Breast epithelium (tissue), 4 donors: ENCODE results near the gene CD151. TPM values are rescaled to one million over a fixed set of nuclear protein-coding genes. Genes with fewer than 3 reads are reported as not detected.

Experiments used
- DNase-seq, 2 donors: peaks; one replicate each; pipeline ENCODE4 v3.0.0-alpha.2; 2019; ENCODE audit warnings: low spot score in 2 of 2
- H3K27ac ChIP-seq, 2 donors: fragments of 200-600 bp; sonication (generic) in 1 of 2; one replicate each; pipeline ENCODE4 v1.5.1; 2016 to 2019; ENCODE audit warnings: mild to moderate bottlenecking in 1 of 2
- H3K27me3 ChIP-seq, 2 donors: fragments of 200-600 bp; sonication (generic) in 1 of 2; one replicate each; pipeline versions ENCODE4 v1.5.1 to v1.6.0; 2017 to 2019; ENCODE audit warnings: control low read depth in 1 of 2, mild to moderate bottlenecking in 1 of 2
- H3K36me3 ChIP-seq: fragments of 200-600 bp; one replicate; pipeline ENCODE4 v1.5.1; 2019
- H3K4me1 ChIP-seq, 2 donors: fragments of 200-600 bp; sonication (generic); one replicate each; pipeline ENCODE4 v1.5.1; 2016 to 2019; ENCODE audit warnings: control low read depth in 1 of 2
- H3K4me3 ChIP-seq, 3 donors: fragments of 200-600 bp; sonication (generic); 1 replicate in 2 of 3; 2 replicates in 1 of 3; pipeline ENCODE4 v1.5.1; 2016 to 2019; ENCODE audit warnings: mild to moderate bottlenecking in 3 of 3, moderate library complexity in 2 of 3
- H3K9me3 ChIP-seq, 2 donors: fragments of 200-600 bp; sonication (generic) in 1 of 2; one replicate each; pipeline ENCODE4 v1.5.1; 2016 to 2019; ENCODE audit warnings: control low read depth in 1 of 2
- POLR2A ChIP-seq: fragments of 450-650 bp; IDR thresholded peaks from one replicate; pipeline ENCODE4 v1.6.1; 2016; ENCODE audit warnings: antibody characterized with exemption, mild to moderate bottlenecking, moderate library complexity
- POLR2AphosphoS5 ChIP-seq, 3 donors: sonication (generic); formaldehyde crosslinking; IDR thresholded peaks; one replicate each; pipeline ENCODE4 v1.6.1; 2017; ENCODE audit warnings: antibody characterized with exemption in 3 of 3
- intact Hi-C: fragments of 100-400 bp; cut with DNase I; formaldehyde crosslinking; loops from one replicate; pipeline ENCODE4 v1.15.1; 2023; ENCODE audit warnings: low total_unique reads
- total RNA-seq, 3 donors: library from RNA; depleted of rRNA; stranded (reverse); fragments of >200 nt; gene quantifications; one replicate each; pipeline ENCODE4 v1.1.0, GENCODE V29; 2016
- TF ChIP-seq, protein P1 (sequence below), 3 donors: fragments of 450-650 bp; IDR thresholded peaks; one replicate each; pipeline ENCODE4 v1.5.1; 2016 to 2017; ENCODE audit warnings: antibody characterized with exemption in 3 of 3, mild to moderate bottlenecking in 3 of 3, moderate library complexity in 3 of 3

The CD151 gene
- total RNA-seq, 3 donors from 2014 or later = 209 to 847 (median 343) TPM

DNA sequence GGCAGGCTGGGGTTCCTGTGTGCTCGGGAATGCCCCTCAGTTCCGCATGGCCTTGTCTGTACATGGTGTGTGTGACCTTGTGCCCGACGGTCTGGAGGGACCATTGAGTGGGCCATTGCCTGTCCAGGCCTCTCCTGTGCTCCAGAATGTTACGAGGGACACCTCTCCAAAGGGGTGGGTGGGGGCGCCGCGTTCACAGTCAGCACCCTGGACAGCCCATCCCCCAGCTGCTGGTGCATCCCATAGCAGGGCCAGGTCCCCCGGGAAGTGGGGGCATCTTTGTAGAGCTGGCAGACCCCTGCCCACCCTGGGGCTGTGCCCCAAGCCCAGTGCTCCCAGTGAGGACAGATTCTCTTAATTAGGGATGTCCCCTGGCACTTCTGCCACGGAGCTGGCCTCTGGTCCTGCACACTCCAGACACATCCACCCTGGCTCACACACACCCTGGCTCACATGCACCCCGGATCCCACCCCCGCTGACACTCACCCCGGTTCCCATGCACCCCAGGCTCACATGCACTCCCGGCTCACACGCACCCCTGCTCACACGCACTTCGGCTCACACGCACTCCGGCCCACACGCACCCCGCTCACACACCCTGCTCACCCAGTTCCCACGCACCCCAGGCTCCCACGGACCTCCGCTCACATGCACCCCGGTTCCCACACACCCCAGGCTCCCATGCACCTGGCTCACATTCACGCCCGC, 25.5 kb downstream of the CD151 start:
- Histone ChIP-seq H3K9me3 (no peaks in the 10 kb centered on the region), H3K27ac (no peak overlapping the region), H3K4me3 (no peak overlapping the region), H3K36me3 (no peaks in the 10 kb centered on the region), H3K27me3 (no peaks in the 10 kb centered on the region), H3K4me1 (peaks cover 0 to 4% of the 10 kb centered on the region in 2 donors)
- DNase-seq = no peak
- intact Hi-C loops = loop anchor here (10.0 kb wide), 1 partner anchor 197 kb away; no protein-coding TSS in a partner anchor
- TF ChIP-seq POLR2AphosphoS5 (IDR thresholded peaks at IDR 0.05) (no peak), POLR2A (no peak)
- TF ChIP-seq, protein P1, sequence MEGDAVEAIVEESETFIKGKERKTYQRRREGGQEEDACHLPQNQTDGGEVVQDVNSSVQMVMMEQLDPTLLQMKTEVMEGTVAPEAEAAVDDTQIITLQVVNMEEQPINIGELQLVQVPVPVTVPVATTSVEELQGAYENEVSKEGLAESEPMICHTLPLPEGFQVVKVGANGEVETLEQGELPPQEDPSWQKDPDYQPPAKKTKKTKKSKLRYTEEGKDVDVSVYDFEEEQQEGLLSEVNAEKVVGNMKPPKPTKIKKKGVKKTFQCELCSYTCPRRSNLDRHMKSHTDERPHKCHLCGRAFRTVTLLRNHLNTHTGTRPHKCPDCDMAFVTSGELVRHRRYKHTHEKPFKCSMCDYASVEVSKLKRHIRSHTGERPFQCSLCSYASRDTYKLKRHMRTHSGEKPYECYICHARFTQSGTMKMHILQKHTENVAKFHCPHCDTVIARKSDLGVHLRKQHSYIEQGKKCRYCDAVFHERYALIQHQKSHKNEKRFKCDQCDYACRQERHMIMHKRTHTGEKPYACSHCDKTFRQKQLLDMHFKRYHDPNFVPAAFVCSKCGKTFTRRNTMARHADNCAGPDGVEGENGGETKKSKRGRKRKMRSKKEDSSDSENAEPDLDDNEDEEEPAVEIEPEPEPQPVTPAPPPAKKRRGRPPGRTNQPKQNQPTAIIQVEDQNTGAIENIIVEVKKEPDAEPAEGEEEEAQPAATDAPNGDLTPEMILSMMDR (IDR thresholded peaks at IDR 0.05) = no peak

DNA sequence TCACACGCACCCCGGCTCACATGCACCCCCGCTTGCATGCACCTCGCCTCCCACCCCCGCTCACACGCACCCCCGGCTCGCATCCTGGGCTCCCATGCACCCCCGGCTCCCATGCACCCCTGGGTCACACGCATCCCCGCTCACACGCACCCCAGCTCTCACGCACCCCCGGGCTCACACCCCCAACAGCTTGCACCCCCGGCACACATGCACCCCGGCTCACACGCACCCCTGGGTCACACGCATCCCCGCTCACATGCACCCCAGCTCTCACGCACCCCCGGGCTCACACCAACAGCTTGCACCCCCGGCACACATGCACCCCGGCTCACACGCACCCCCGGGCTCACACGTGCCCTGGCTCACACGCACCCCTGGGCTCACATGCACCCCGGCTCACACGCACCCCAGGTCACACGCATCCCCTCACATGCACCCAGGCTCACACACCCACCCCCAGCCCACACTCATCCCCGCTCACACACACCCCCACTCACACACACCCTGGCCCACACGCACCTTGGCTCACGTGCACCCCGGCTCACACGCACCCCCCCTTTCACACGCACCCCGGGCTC, 26.1 kb downstream of the CD151 start:
- Histone ChIP-seq H3K4me1 (peaks cover 0 to 4% of the 10 kb centered on the region in 2 donors), H3K27me3 (no peaks in the 10 kb centered on the region), H3K36me3 (no peaks in the 10 kb centered on the region), H3K27ac (no peak overlapping the region), H3K4me3 (no peak overlapping the region), H3K9me3 (no peaks in the 10 kb centered on the region)
- DNase-seq = no peak
- TF ChIP-seq POLR2AphosphoS5 (IDR thresholded peaks at IDR 0.05) = no peak
- no peak for TF ChIP-seq POLR2A
- intact Hi-C loops = loop anchor here (10.0 kb wide), 1 partner anchor 196 kb away; no protein-coding TSS in a partner anchor

DNA sequence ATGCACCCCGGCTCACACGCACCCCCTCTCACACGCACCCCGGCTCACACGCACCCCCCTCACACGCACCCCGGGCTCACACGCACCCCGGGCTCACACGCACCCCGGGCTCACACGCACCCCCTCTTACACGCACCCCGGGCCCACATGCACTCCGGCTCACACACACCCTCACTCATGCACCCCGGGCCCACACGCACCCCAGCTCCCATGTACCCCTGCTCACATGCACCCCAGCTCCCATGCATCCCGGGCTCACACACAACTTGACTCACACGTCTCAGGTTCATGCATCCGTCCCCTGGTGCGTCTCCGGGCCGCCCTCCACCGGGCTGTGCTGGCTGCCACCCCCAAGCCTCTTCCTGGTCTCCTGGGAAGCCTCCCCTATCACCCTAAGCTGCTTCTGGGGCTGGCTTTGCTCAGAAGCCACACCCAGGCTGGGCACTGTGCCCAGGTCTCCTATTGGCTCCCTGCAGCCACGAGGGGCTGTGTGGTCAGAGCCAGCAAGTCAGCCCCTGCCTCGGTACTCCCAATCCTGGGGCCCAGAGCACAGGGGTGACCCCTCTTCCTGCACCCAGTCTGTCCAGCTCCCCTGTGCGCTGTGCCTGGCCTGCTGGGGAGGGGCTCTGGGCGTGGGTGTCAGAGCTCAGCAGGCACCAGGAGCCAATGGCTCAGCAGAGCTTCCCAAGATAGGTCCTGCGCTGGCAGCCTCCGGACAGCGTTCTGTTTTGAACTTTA, 26.8 kb downstream of the CD151 start:
- H3K27me3 ChIP-seq = no peaks in the 10 kb centered on the region
- peak overlapping the region in 2 of 3 donors; percentile 26 to 50 for H3K4me3 ChIP-seq
- peak overlapping the region in 1 of 2 donors; percentile 55 for H3K27ac ChIP-seq
- DNase-seq = peak in 1 of 2 donors; percentile 80
- peaks cover 0 to 4% of the 10 kb centered on the region in 2 donors for H3K4me1 ChIP-seq
- no peaks in the 10 kb centered on the region for H3K36me3 ChIP-seq
- H3K9me3 ChIP-seq = no peaks in the 10 kb centered on the region
- intact Hi-C loops = loop anchor here (10.0 kb wide), 2 partner anchors 125 to 195 kb away; no protein-coding TSS in a partner anchor
- TF ChIP-seq, protein P1 (IDR thresholded peaks at IDR 0.05) = no peak
- TF ChIP-seq POLR2A (no peak), POLR2AphosphoS5 (IDR thresholded peaks at IDR 0.05) (no peak)

DNA sequence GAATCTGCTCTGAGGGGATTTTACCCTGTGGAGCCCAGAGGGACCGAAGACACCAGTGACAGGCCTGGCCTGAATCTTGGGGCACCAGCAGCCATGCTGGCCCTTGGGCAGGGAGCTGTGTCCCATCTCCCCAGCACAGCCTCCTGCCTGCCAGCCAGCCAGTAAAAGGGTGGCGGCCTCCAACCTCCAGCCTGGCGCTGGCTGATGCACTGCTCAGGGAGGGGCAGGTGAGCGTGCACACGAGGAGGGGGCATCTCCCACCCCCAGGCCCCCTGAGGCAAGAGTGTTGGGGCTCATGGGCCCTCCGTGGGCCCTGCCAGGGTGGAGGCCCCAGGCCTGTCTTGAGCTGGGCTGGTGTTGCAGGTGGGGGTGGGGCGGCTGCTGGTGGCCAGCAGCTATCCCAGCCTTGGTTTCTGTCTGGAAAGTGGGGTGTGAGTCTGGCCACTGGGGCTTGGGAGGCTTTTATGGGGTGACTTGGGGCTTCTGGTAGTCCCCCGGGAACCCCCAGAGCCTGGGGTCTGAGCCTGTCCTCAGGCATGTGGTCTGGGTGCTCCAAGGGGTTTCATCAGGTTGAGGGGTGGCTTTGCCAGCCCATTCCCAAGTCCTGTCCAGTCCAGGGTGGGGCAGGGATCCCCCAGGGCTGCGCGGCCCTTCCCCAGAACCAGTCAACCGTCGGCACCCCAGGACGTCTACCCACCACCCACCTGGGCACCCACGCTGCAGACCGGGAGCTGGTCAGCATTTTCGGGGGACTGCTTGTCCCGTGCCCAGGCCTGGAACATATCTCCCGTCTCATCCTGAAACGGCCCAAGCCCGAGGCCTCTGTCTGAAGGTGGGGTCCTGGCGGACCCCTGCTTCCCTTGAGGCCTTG, 27.7 kb downstream of the CD151 start:
- no peaks in the 10 kb centered on the region for H3K36me3 ChIP-seq
- TF ChIP-seq POLR2A (no peak), POLR2AphosphoS5 (IDR thresholded peaks at IDR 0.05) (no peak)
- TF ChIP-seq, protein P1 (IDR thresholded peaks at IDR 0.05) = no peak
- peak overlapping the region in 1 of 2 donors; percentile 55 for H3K27ac ChIP-seq
- no peaks in the 10 kb centered on the region for H3K9me3 ChIP-seq
- no peak overlapping the region for H3K4me3 ChIP-seq
- DNase-seq = no peak
- H3K4me1 ChIP-seq = peaks cover 0 to 4% of the 10 kb centered on the region in 2 donors
- no peaks in the 10 kb centered on the region for H3K27me3 ChIP-seq
- intact Hi-C loops = loop anchor here (10.0 kb wide), 1 partner anchor 124 kb away; no protein-coding TSS in a partner anchor

DNA sequence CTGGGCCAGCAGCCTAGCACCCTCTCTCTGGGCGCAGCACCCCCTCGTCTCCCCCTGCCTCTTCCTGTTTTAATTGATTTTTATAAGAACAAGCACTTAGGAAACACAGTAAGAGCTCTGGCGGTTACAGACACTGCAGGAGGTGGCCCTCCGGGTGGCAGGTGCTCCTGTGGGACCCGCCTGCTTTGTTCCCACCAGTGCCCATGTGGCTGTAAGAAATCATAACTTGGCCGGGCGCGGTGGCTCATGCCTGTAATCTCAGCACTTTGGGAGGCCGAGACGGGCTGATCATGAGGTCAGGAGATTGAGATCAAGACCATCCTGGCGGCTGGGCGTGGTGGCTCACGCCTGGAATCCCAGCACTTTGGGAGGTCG, 28.3 kb downstream of the CD151 start:
- TF ChIP-seq POLR2AphosphoS5 (IDR thresholded peaks at IDR 0.05) (no peak), POLR2A (no peak)
- TF ChIP-seq, protein P1 (IDR thresholded peaks at IDR 0.05) = no peak

More for the DNA sequence above, 28.3 kb downstream of the CD151 start:
- intact Hi-C loops = loop anchor here (10.0 kb wide), 1 partner anchor 124 kb away; no protein-coding TSS in a partner anchor
- Histone ChIP-seq H3K36me3 (no peaks in the 10 kb centered on the region), H3K27ac (no peak overlapping the region), H3K4me3 (no peak overlapping the region), H3K9me3 (no peaks in the 10 kb centered on the region), H3K27me3 (no peaks in the 10 kb centered on the region), H3K4me1 (peaks cover 0 to 4% of the 10 kb centered on the region in 2 donors)
- DNase-seq = no peak
